ENCODE measurements around the gene GLI2. TPM values are rescaled to one million over a fixed set of nuclear protein-coding genes. Genes with fewer than 3 reads are reported as not detected.

The GLI2 gene
- total RNA-seq, 1 donor = 10.1 TPM

DNA sequence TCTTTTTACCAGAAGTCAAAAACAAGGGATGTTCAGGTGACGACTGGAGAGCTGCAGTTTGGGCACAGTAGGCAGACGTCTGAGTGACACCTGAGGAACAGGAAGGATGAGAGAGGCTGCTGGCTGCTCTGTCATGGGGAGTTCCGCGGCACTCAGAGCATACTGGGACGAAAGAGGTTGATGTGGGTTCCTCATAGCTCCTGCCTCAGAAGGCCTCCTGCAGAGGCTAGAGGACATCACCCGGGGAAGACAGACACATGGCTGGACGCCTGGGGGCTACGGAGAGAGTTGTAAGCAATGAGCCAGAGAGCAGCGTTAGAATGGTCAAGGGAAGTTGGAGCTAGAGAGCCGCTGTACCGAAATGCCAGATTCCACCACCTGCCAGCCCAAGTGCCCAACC, 45.1 kb upstream of the GLI2 start:
- Histone ChIP-seq H3K27me3 (ENCODE audit: insufficient read depth, low read length) (no peaks in the 10 kb centered on the region), H4K20me1 (ENCODE audit: insufficient read depth, low read length) (no peaks in the 10 kb centered on the region), H3K79me2 (ENCODE audit: insufficient read depth, low read length) (no peaks in the 10 kb centered on the region), H3K36me3 (ENCODE audit: insufficient read depth, low read length) (no peaks in the 10 kb centered on the region), H3K27ac (ENCODE audit: low read depth, low read length) (no peak overlapping the region), H3K4me3 (ENCODE audit: insufficient read depth, low read length) (no peak overlapping the region), H3K4me1 (ENCODE audit: insufficient read depth, low read length) (peaks cover 11% of the 10 kb centered on the region), H2AFZ (ENCODE audit: low read length) (no peak overlapping the region), H3K4me2 (ENCODE audit: insufficient read depth, low read length) (no peak overlapping the region), H3K9me3 (ENCODE audit: low read depth, low read length) (no peaks in the 10 kb centered on the region)
- TF ChIP-seq, protein P1, sequence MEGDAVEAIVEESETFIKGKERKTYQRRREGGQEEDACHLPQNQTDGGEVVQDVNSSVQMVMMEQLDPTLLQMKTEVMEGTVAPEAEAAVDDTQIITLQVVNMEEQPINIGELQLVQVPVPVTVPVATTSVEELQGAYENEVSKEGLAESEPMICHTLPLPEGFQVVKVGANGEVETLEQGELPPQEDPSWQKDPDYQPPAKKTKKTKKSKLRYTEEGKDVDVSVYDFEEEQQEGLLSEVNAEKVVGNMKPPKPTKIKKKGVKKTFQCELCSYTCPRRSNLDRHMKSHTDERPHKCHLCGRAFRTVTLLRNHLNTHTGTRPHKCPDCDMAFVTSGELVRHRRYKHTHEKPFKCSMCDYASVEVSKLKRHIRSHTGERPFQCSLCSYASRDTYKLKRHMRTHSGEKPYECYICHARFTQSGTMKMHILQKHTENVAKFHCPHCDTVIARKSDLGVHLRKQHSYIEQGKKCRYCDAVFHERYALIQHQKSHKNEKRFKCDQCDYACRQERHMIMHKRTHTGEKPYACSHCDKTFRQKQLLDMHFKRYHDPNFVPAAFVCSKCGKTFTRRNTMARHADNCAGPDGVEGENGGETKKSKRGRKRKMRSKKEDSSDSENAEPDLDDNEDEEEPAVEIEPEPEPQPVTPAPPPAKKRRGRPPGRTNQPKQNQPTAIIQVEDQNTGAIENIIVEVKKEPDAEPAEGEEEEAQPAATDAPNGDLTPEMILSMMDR (IDR thresholded peaks at IDR 0.05; ENCODE audit: extremely low read depth, low read depth, low read length) = no peak
- peak; percentile 15 for DNase-seq (ENCODE audit: insufficient read length, low spot score, missing footprints)

DNA sequence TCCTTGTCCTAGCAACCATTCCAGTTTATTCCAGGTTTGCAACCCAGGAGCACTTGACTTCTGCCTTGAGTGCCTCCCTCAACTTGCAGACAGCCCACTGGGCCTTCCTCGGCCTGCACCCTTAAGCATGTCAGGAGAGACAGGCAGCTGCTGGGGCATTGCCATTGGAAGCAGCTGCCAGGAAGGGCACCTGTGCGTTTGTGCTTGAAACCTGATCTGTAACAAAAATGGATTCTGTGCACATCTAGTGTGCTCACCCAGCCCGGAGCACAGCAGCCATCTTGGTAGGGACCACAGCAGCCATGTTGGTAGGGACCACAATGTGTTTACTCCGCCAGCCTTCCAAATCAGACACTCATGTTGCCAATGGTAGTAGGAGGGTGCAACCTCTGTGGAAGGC, 44.3 kb upstream of the GLI2 start:
- H2AFZ ChIP-seq (ENCODE audit: low read length) = no peak overlapping the region
- TF ChIP-seq, protein P1 (IDR thresholded peaks at IDR 0.05; ENCODE audit: extremely low read depth, low read depth, low read length) = no peak
- no peak for DNase-seq (ENCODE audit: insufficient read length, low spot score, missing footprints)
- no peak overlapping the region for H3K4me3 ChIP-seq (ENCODE audit: insufficient read depth, low read length)
- no peaks in the 10 kb centered on the region for H3K27me3 ChIP-seq (ENCODE audit: insufficient read depth, low read length)
- H3K4me2 ChIP-seq (ENCODE audit: insufficient read depth, low read length) = no peak overlapping the region
- H3K79me2 ChIP-seq (ENCODE audit: insufficient read depth, low read length) = no peaks in the 10 kb centered on the region
- no peaks in the 10 kb centered on the region for H4K20me1 ChIP-seq (ENCODE audit: insufficient read depth, low read length)
- no peak overlapping the region for H3K27ac ChIP-seq (ENCODE audit: low read depth, low read length)
- peaks cover 11% of the 10 kb centered on the region for H3K4me1 ChIP-seq (ENCODE audit: insufficient read depth, low read length)
- no peaks in the 10 kb centered on the region for H3K36me3 ChIP-seq (ENCODE audit: insufficient read depth, low read length)
- no peaks in the 10 kb centered on the region for H3K9me3 ChIP-seq (ENCODE audit: low read depth, low read length)

DNA sequence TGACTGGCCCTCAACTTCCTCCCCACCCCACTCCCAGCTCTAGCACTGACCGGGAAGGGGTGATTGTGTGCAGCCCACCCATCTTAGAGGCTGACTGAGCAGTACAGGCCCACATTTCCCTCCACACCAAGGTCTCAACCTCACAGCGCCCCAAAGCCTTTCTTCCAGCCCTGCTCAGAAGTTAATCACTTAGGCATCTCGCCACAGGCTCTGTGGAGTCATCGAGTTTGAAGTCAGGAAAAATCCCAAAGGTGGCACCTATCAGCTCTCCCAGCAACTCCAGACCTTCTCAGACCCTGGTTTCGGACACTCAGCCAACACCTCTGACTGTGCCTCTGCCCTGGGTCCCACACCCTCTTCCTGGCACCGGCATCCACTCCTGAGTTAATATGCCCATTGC, 43.0 kb upstream of the GLI2 start:
- no peaks in the 10 kb centered on the region for H3K9me3 ChIP-seq (ENCODE audit: low read depth, low read length)
- H4K20me1 ChIP-seq (ENCODE audit: insufficient read depth, low read length) = no peaks in the 10 kb centered on the region
- DNase-seq (ENCODE audit: insufficient read length, low spot score, missing footprints) = peak; percentile 74
- peaks cover 11% of the 10 kb centered on the region for H3K4me1 ChIP-seq (ENCODE audit: insufficient read depth, low read length)
- H3K4me2 ChIP-seq (ENCODE audit: insufficient read depth, low read length) = no peak overlapping the region
- no peaks in the 10 kb centered on the region for H3K27me3 ChIP-seq (ENCODE audit: insufficient read depth, low read length)
- no peak overlapping the region for H3K4me3 ChIP-seq (ENCODE audit: insufficient read depth, low read length)
- no peaks in the 10 kb centered on the region for H3K36me3 ChIP-seq (ENCODE audit: insufficient read depth, low read length)
- H3K27ac ChIP-seq (ENCODE audit: low read depth, low read length) = no peak overlapping the region
- H3K79me2 ChIP-seq (ENCODE audit: insufficient read depth, low read length) = no peaks in the 10 kb centered on the region
- TF ChIP-seq, protein P1 (IDR thresholded peaks at IDR 0.05; ENCODE audit: extremely low read depth, low read depth, low read length) = no peak
- no peak overlapping the region for H2AFZ ChIP-seq (ENCODE audit: low read length)

DNA sequence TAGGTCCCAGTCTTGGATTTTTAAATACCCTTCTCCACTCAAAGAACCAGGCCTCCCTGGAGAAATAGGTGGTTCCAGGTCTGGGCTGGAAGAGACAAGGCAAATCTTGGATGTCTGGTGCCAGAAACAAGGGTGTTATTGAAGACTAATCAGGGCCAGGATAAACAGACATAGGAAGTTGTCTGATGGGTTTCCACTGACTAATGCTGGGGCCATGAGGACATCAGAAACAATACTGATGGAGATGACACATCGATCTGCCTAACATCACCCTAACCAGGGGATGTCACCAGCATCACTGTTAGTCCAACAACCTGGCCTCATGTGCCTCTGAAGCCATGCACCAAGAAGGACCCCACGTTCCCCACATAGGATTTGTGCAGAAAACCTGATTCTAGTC, 42.5 kb upstream of the GLI2 start:
- Histone ChIP-seq H3K36me3 (ENCODE audit: insufficient read depth, low read length) (no peaks in the 10 kb centered on the region), H2AFZ (ENCODE audit: low read length) (no peak overlapping the region), H3K27me3 (ENCODE audit: insufficient read depth, low read length) (no peaks in the 10 kb centered on the region), H3K79me2 (ENCODE audit: insufficient read depth, low read length) (no peaks in the 10 kb centered on the region), H3K4me3 (ENCODE audit: insufficient read depth, low read length) (no peak overlapping the region), H4K20me1 (ENCODE audit: insufficient read depth, low read length) (no peaks in the 10 kb centered on the region), H3K4me1 (ENCODE audit: insufficient read depth, low read length) (peaks cover 11% of the 10 kb centered on the region), H3K9me3 (ENCODE audit: low read depth, low read length) (no peaks in the 10 kb centered on the region), H3K27ac (ENCODE audit: low read depth, low read length) (no peak overlapping the region), H3K4me2 (ENCODE audit: insufficient read depth, low read length) (no peak overlapping the region)
- DNase-seq (ENCODE audit: insufficient read length, low spot score, missing footprints) = peak; percentile 45
- TF ChIP-seq, protein P1 (IDR thresholded peaks at IDR 0.05; ENCODE audit: extremely low read depth, low read depth, low read length) = no peak
